Activated T-cell treated with anti-CD3 and anti-CD28 coated beads, Interleukin-2, amount 50 U/mL, for 4 hours (primary cell): ENCODE measurements around the gene BRIX1. TPM values are rescaled to one million over a fixed set of nuclear protein-coding genes. Genes with fewer than 3 reads are reported as not detected.
"Not testable (repeated sequence)": the region's sequence is repeated elsewhere in the genome, so short reads cannot be mapped to it uniquely, and the experiment has no call there.

Experiments used
- ATAC-seq, 2 donors: fragments of 200-7000 bp; cut with Tn5 transposase; one replicate each; pipeline ENCODE4 v1.10.0; 2021
- DNase-seq: peaks from one replicate; pipeline ENCODE4 v3.0.0-alpha.2; 2020
- H3K27me3 Mint-ChIP-seq: one replicate; pipeline ENCODE4 v1.8.0; 2021; ENCODE audit warnings: low read depth, mixed read lengths
- H3K36me3 Mint-ChIP-seq: one replicate; pipeline ENCODE4 v1.8.0; 2022; ENCODE audit warnings: mixed read lengths; ENCODE audit not compliant: insufficient read depth
- H3K4me1 Mint-ChIP-seq: one replicate; pipeline ENCODE4 v1.8.0; 2021; ENCODE audit warnings: low read depth, mixed read lengths
- H3K4me3 Mint-ChIP-seq: one replicate; pipeline ENCODE4 v1.8.0; 2021; ENCODE audit warnings: mild to moderate bottlenecking, moderate library complexity, mixed read lengths
- H3K9me3 Mint-ChIP-seq: one replicate; pipeline ENCODE4 v1.8.0; 2021; ENCODE audit warnings: mixed read lengths
- total RNA-seq, 3 donors: library from RNA; stranded (reverse); gene quantifications; one replicate each; pipeline ENCODE4 v1.2.1, GENCODE V29; 2021

BRIX1 gene
- total RNA-seq, 3 donors from 2014 or later: 134 to 152 (median 138) TPM

DNA sequence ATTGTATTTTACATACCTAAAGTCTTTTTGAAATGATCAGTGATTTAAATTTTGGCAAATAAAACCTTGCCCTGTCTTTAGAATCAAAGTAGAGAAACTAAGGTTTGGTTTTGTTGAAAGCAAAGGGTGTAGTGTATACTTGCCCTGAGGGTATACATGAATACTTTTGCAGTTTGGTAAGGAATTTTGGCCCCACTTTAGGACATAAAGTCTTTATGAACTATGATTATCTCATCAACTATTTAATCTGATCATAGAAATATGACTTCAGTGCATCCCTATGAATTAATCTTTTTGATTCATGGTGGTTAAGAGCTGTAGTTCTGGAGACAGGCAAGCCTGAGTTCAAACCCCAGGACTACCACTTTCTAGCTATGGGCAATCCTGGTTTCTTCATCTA lies 17.9 kb upstream of the BRIX1 start:
- H3K36me3 Mint-ChIP-seq: peaks cover 2% of the 10 kb centered on the region
- no peaks in the 10 kb centered on the region for H3K27me3 Mint-ChIP-seq
- H3K4me3 Mint-ChIP-seq: no peak overlapping the region
- no peaks in the 10 kb centered on the region for H3K4me1 Mint-ChIP-seq
- DNase-seq: no peak
- no peaks in the 10 kb centered on the region for H3K9me3 Mint-ChIP-seq
- no peak for ATAC-seq

DNA sequence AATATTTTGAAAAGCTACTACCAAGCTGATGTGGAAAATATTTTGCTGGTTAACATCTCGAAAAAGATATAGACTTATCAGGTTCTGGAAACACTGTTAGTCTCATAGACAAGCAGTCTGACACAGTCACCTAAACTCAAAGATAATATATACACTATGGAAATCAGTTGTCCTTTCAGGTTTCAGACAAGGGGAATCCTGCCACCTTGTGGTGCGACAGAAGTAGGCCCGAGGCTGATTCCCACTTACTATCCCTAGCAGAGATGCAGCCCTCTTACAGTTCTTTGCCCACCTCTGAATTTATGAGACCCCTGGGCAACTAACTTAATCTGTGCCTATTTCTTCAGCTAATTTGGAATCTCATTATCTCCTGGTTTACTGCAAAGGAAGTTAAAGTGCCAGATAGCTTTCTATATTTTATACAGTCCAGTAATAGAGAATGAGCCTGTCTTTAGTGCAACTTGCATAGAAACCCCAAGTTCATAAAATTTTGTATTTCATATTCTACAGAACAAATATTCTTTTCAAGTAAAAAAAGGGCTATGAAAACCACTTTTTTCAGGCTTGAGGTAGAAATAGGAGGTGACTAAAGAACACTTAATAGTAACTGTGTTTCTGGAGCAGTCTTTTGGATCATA lies 17.1 kb upstream of the BRIX1 start:
- ATAC-seq (peak; percentile 72 to 79), DNase-seq (peak; percentile 51)
- peaks cover 4% of the 10 kb centered on the region for H3K36me3 Mint-ChIP-seq
- H3K9me3 Mint-ChIP-seq: no peaks in the 10 kb centered on the region
- no peaks in the 10 kb centered on the region for H3K4me1 Mint-ChIP-seq
- H3K4me3 Mint-ChIP-seq: no peak overlapping the region
- no peaks in the 10 kb centered on the region for H3K27me3 Mint-ChIP-seq

DNA sequence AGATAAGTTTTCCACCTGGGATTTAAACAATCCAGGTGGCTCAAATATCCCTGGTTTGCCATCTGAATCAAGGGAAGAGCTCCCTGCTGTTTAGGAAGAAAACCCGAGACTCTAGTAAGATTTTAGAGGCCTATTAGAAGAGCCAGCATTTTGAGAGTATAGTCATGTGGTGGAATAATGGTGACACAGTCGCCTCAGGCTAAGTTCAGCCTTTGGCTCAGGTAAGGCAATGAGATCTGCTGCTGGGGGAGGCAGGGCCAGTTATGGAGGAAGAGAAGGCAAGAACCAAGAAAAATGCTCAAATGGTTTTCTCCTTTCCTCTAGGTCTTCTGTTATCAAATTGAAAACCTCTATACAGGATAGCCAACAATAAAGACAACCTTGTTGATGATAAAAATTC lies 16.4 kb upstream of the BRIX1 start:
- peaks cover 4% of the 10 kb centered on the region for H3K36me3 Mint-ChIP-seq
- no peak for DNase-seq
- no peaks in the 10 kb centered on the region for H3K27me3 Mint-ChIP-seq
- H3K4me3 Mint-ChIP-seq: no peak overlapping the region
- H3K4me1 Mint-ChIP-seq: no peaks in the 10 kb centered on the region
- no peaks in the 10 kb centered on the region for H3K9me3 Mint-ChIP-seq
- ATAC-seq: no peak

DNA sequence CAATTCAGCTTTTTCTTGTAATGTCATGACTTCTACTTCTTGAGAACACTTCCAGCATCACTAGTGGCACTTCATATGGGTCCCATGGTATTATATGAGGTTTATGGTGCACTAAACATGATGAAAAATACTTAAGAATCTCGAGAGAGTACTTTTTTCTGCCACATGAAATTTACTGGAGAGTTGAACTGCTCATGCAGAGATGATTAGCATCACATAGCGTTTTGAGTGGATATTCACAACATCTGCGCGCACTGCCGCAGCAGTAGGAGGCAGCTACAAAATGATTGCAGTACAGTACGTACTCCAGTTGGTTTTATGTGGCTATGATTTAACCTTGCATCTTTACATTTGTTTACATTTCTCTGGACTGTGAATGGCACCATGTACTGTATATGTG lies 14.9 kb upstream of the BRIX1 start:
- H3K4me3 Mint-ChIP-seq: no peak overlapping the region
- no peak for DNase-seq
- H3K4me1 Mint-ChIP-seq: no peaks in the 10 kb centered on the region
- peaks cover 10% of the 10 kb centered on the region for H3K36me3 Mint-ChIP-seq
- no peaks in the 10 kb centered on the region for H3K27me3 Mint-ChIP-seq
- ATAC-seq: no peak
- no peaks in the 10 kb centered on the region for H3K9me3 Mint-ChIP-seq

DNA sequence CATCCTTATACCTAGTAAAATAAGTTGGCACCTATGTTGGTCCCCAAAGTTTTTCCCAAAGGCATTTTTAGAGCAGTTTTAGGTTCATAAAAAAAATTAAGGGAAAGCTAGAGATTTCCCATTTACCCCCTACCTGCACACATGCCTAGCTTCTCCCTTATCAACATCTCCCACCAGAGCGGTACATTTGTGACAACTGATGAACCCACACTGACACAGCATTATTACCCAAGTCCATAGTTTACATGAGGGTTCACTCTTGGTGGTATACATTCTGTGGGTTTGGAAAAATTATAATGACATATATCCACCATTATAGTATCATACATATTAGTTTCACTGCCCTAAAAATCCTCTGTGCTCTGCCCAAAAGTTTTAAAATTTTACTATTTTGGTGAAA lies 12.3 kb upstream of the BRIX1 start:
- no peak for DNase-seq
- Mint-ChIP-seq H3K36me3 (peaks cover 11% of the 10 kb centered on the region), H3K27me3 (no peaks in the 10 kb centered on the region), H3K9me3 (no peaks in the 10 kb centered on the region), H3K4me1 (no peaks in the 10 kb centered on the region), H3K4me3 (no peak overlapping the region)
- no peak for ATAC-seq

DNA sequence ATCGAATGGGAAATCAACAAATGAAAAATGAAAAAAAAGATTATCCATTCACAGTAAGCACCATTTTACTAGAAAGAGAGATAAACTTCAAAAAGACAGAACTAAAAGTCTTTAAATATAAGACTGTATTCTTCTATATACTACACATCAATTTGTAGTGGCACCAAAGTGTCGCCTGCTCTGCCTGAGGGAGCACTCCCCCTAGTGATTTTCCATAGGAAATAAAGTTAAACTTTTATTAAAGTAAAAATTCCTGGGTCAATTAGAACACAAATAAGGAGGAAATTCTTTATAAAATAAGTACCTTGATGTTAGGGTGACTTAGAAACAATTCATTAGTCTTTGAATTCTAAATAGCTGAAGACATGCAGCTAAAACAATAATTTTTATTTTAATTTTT lies 9.9 kb upstream of the BRIX1 start:
- DNase-seq (no peak), ATAC-seq (no peak)
- Mint-ChIP-seq H3K36me3 (peaks cover 20% of the 10 kb centered on the region), H3K9me3 (no peaks in the 10 kb centered on the region), H3K27me3 (no peaks in the 10 kb centered on the region), H3K4me1 (no peaks in the 10 kb centered on the region), H3K4me3 (no peak overlapping the region)

DNA sequence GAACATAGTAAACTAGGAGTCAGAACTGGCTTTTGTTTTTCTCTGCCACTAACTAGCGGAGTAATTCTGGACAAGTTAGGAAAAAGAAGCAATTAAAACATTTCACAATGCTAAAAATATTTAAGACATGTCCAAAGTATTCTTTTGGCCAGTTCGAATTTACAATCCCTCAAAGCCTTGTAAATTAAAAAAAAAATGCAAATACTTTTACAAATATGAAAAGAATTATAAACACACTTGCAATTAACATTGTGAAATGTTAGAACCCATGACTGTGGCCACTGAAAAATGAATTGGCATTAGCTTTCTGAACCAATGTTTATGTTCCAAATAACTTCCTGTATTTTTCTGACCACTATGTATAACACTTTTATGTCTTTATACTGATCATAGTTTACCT lies 2.4 kb upstream of the BRIX1 start:
- Mint-ChIP-seq H3K27me3 (no peaks in the 10 kb centered on the region), H3K36me3 (peaks cover 42% of the 10 kb centered on the region), H3K4me1 (peaks cover 28% of the 10 kb centered on the region), H3K4me3 (no peak overlapping the region), H3K9me3 (no peaks in the 10 kb centered on the region)
- no peak for ATAC-seq
- no peak for DNase-seq

DNA sequence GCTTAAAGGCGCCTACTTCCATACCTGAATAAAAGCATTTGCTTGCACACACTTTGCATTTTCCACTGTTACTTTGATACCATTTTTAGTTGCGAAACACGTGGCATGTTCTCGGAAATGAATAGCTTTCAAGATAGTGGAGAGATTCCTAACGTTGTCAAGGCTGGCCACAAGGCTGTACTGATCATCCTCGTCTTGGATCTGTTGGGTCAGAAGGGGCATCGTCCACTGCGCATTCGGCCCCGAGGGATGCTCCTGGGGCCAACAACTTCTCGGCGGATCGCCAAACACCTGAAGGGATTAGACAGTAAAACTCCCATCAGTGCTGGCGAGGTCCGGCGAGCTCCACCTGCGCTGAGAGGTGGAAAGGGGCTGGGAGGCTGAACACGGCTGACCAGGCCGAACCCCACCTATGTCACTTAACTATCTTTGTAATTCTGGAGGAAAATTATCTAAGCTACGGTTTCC lies 806 bp upstream of the BRIX1 start:
- Mint-ChIP-seq H3K4me1 (peaks cover 28% of the 10 kb centered on the region), H3K4me3 (no peak overlapping the region), H3K36me3 (peaks cover 32% of the 10 kb centered on the region), H3K9me3 (no peaks in the 10 kb centered on the region), H3K27me3 (no peaks in the 10 kb centered on the region)
- ATAC-seq (peak; percentile 1 to 2), DNase-seq (no peak)

DNA sequence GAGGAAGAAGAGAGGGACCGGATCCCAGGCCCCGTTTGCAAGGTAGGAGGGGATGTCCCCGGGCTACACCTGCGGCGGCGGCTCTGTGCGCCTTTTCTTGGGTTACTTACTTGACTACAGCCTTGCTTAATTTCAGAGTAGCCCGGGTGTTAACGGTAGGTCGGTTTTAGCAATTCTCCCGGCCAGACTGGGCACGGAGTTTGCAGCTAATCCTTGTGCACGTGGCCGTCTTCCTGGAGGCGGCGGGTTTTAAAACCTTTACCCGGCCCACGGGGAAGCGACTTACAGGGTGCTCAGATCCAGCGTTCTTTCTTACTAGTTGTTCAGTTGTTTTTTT lies 313 bp downstream of the BRIX1 start:
- no peak overlapping the region for H3K4me3 Mint-ChIP-seq
- no peaks in the 10 kb centered on the region for H3K9me3 Mint-ChIP-seq
- peaks cover 30% of the 10 kb centered on the region for H3K4me1 Mint-ChIP-seq
- H3K27me3 Mint-ChIP-seq: no peaks in the 10 kb centered on the region
- DNase-seq: no peak
- peak; percentile 1 to 9 for ATAC-seq
- peaks cover 37% of the 10 kb centered on the region for H3K36me3 Mint-ChIP-seq

DNA sequence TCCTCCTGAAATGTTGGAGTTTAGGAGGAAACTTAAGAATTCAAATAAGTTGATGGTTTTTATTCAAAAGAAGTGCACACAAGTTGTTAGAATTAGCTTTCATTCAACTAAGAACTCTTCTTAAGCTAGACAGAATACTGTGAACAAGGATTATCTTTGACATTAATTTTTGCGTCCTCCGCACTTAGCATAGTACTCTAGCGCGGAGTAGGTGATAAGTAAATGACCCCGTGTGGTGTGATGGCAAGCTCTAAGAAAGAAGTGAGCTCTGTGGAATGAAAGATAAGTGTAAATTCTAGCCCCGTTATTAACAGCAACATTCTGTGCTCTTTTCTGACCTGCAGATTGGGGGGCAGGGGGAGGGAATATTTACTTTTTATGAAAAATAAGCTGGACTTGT lies 1.0 kb downstream of the BRIX1 start:
- ATAC-seq (no peak), DNase-seq (no peak)
- Mint-ChIP-seq H3K4me3 (no peak overlapping the region), H3K4me1 (peaks cover 30% of the 10 kb centered on the region), H3K36me3 (peaks cover 33% of the 10 kb centered on the region), H3K27me3 (no peaks in the 10 kb centered on the region), H3K9me3 (no peaks in the 10 kb centered on the region)

DNA sequence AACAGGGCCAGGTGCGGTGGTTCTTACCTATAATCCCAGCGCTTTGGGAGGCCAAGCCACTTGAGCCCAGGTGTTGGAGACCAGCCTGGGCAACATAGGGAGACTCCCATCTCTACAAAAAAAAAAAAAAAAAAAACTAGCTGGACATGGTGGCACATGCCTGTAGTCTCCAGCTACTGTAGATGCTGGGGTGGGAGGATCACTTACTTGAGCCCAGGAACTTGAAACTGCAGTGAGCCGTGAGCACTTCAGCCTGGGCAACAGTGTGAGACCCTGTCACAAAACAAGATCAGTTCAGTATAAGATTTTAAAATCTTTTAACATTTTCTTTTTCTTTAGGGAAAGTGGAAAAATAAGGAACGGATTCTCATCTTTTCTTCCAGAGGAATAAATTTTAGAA lies 2.5 kb downstream of the BRIX1 start:
- DNase-seq: no peak
- Mint-ChIP-seq H3K27me3 (no peaks in the 10 kb centered on the region), H3K36me3 (peaks cover 31% of the 10 kb centered on the region), H3K4me1 (peaks cover 27% of the 10 kb centered on the region), H3K4me3 (no peak overlapping the region), H3K9me3 (no peaks in the 10 kb centered on the region)
- no peak for ATAC-seq

DNA sequence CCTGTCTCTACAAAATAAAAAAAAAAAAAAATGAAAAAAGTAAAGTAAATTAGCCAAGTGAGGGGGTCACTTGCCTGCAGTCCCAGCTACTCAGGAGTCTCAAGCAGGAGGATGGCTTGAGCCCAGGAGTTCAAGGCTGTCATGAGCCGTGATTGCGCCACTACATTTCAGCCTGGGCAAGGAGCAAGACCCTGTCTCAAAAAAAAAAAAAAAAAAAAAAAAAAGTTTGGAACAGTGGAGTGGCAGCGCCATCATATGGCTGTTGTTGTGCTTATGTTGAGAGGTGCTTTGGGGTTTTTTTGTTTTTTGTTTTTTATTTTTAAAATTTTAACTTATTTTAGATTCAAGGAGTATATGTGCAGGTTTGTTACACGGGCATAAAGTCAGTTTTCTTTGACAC lies 3.6 kb downstream of the BRIX1 start:
- Mint-ChIP-seq H3K4me3 (no peak overlapping the region), H3K4me1 (peaks cover 30% of the 10 kb centered on the region), H3K9me3 (no peaks in the 10 kb centered on the region), H3K36me3 (peaks cover 28% of the 10 kb centered on the region), H3K27me3 (no peaks in the 10 kb centered on the region)
- ATAC-seq (no peak), DNase-seq (no peak)

DNA sequence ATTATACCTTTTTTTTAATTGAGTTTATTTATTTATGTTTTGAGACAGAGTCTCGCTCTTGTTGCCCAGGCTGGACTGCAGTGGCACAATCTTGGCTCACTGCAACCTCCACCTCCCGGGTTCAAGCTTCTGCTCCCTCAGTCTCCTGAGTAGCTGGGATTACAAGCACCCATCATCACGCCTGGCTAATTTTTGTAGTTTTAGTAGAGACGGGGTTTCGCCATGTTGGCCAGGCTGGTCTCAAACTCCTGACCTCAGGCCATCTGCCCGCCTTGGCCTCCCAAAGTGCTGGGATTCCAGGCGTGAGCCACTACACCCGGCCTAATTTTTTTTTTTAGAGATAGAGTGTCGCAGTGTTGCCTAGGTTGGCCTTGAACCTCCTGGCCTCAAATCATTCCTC lies 7.7 kb downstream of the BRIX1 start:
- H3K36me3 Mint-ChIP-seq: peaks cover 30% of the 10 kb centered on the region
- H3K4me1 Mint-ChIP-seq: peaks cover 19% of the 10 kb centered on the region
- not testable (repeated sequence) for H3K9me3 Mint-ChIP-seq, H3K27me3 Mint-ChIP-seq, H3K4me3 Mint-ChIP-seq, DNase-seq, ATAC-seq

DNA sequence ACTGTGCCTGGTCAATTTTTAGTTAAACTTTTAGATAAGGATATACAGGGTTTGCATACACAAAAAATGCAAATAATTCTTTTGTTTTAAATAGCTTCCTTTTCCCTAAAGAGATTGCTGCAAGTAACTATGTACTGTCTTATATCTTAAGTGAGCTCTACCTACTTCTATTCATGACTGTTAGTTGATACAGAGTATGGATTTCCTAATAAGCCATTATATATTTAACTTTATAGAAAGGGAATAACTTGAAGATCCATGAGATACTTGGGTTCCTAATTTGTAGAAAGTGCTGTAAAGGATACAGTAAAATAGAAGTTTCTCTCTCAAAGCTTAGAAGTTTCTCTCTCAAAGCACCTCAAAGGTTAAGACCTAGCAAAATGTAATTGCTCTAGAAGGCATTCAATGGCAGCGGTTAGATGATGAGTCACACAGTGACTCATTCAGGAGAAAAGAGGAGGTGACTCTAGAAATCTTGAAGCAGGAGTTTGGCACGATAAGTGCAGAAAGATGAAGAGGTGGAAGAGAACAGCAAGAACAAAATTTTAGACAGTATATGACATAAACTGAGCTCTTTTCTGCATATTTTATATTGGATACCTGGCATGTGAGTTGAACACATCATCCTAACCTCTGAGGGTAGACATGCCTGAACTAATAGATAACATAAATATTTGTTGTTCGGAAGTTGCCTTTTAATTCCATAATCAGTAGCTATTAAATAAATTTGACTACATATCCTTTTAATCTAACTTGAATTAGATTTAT lies 8.4 kb downstream of the BRIX1 start:
- H3K4me3 Mint-ChIP-seq: no peak overlapping the region
- peaks cover 30% of the 10 kb centered on the region for H3K36me3 Mint-ChIP-seq
- H3K4me1 Mint-ChIP-seq: peaks cover 19% of the 10 kb centered on the region
- no peaks in the 10 kb centered on the region for H3K27me3 Mint-ChIP-seq
- DNase-seq (peak; percentile 13), ATAC-seq (peak; percentile 95 to 98)
- no peaks in the 10 kb centered on the region for H3K9me3 Mint-ChIP-seq

DNA sequence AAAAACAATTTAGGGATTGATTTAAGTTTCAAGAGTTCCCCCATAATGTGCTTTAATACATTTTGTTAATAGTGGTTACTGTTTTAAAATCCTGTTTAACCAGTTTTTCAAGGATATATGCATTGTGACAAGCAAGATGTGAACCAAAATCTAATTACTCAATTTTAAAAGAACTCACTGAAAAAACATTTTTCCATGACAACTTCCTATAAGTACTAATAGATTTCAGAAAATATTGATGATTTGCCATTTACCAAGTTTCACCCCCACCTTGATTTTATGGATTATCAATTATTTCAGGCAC lies 8.9 kb downstream of the BRIX1 start:
- DNase-seq: no peak
- H3K36me3 Mint-ChIP-seq: peaks cover 30% of the 10 kb centered on the region
- H3K27me3 Mint-ChIP-seq: no peaks in the 10 kb centered on the region
- no peak overlapping the region for H3K4me3 Mint-ChIP-seq
- no peaks in the 10 kb centered on the region for H3K9me3 Mint-ChIP-seq
- peaks cover 22% of the 10 kb centered on the region for H3K4me1 Mint-ChIP-seq
- no peak for ATAC-seq
